Astrocyte (in vitro differentiated cells and primary cell): ENCODE results near the gene NME9.

ENCODE experiments used
- EZH2 ChIP-seq: IDR thresholded peaks from 2 replicates; pipeline ENCODE4 v1.6.1; 2012; ENCODE audit warnings: mild to moderate bottlenecking, low read length, inconsistent platforms; ENCODE audit not compliant: insufficient read depth
- TF ChIP-seq, protein P1 (sequence below): IDR thresholded peaks from 2 replicates; pipeline ENCODE4 v1.5.1; 2011; ENCODE audit warnings: low read depth, mild to moderate bottlenecking, inconsistent platforms, low read length, moderate library complexity; ENCODE audit not compliant: insufficient read depth

DNA sequence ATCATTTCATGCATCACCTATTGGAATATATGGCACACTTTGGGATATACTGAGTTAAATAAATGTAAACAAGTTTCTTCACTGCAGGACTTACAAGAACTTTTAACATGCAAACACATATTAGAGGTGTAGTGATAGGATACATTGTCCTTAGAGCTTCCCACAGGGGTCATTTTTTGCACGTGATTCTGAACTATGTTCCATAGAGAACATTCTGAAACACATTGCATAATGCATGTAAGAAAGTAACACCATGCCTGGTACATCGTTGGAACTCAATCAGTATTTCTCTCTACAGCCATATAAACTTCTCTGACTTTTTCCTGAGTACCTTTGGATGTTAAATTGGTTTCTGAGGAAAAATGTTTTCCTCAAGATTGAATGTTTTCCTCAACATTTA is 47.0 kb upstream of the NME9 start:
- no peak for TF ChIP-seq EZH2
- TF ChIP-seq, protein P1, sequence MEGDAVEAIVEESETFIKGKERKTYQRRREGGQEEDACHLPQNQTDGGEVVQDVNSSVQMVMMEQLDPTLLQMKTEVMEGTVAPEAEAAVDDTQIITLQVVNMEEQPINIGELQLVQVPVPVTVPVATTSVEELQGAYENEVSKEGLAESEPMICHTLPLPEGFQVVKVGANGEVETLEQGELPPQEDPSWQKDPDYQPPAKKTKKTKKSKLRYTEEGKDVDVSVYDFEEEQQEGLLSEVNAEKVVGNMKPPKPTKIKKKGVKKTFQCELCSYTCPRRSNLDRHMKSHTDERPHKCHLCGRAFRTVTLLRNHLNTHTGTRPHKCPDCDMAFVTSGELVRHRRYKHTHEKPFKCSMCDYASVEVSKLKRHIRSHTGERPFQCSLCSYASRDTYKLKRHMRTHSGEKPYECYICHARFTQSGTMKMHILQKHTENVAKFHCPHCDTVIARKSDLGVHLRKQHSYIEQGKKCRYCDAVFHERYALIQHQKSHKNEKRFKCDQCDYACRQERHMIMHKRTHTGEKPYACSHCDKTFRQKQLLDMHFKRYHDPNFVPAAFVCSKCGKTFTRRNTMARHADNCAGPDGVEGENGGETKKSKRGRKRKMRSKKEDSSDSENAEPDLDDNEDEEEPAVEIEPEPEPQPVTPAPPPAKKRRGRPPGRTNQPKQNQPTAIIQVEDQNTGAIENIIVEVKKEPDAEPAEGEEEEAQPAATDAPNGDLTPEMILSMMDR, result no peak
